Upper lobe of left lung (tissue), 4 donors: ENCODE measurements around the gene KATNAL2.

Experiments used
- CTCF ChIP-seq, 6 experiments: fragments of 450-650 bp in 4 of 6; fragments of 200-600 bp in 2 of 6; sonication (generic) in 2 of 6; IDR thresholded peaks; one replicate each; pipeline ENCODE4 v1.5.1; 2016 to 2019; ENCODE audit warnings: antibody characterized with exemption in 6 of 6
- EP300 ChIP-seq, 4 donors: sonication (generic); formaldehyde crosslinking; IDR thresholded peaks; one replicate each; pipeline ENCODE4 v1.5.1; 2017; ENCODE audit warnings: antibody characterized with exemption in 4 of 4, control low read depth in 2 of 4
- POLR2A ChIP-seq, 4 donors: fragments of 450-650 bp; IDR thresholded peaks; one replicate each; pipeline ENCODE4 v1.5.1; 2016 to 2017; ENCODE audit warnings: antibody characterized with exemption in 4 of 4, mild to moderate bottlenecking in 2 of 4

- no peak for TF ChIP-seq CTCF (IDR thresholded peaks at IDR 0.05)
- TF ChIP-seq POLR2A (IDR thresholded peaks at IDR 0.05): no peak
- TF ChIP-seq EP300 (IDR thresholded peaks at IDR 0.05): no peak
Observed at GRCh38 chr18:46916551-46917107, 773 bp upstream of the KATNAL2 start.
